WTC11 (cell line): ENCODE results near the gene FRAT1. TPM values are rescaled to one million over a fixed set of nuclear protein-coding genes. Genes with fewer than 3 reads are reported as not detected.
A peak's percentile ranks its signal among the peaks of the same experiment; 100 is the strongest.

Experiments
- ATAC-seq: fragments of 200-7000 bp; cut with Tn5 transposase; 2 replicates; pipeline ENCODE4 v1.10.0; 2021; ENCODE audit warnings: mild to moderate bottlenecking, moderate library complexity
- CTCF ChIA-PET: fragments of 300-600 bp; sonication (Branson Sonifier 250); formaldehyde crosslinking; loops from one replicate; lab custom pipeline; 2021; ENCODE audit warnings: antibody characterized with exemption; lab: Charles Lee
- POLR2A ChIA-PET: fragments of 350-600 bp; sonication (Branson Sonifier 250); formaldehyde crosslinking; loops from one replicate; lab custom pipeline; 2021; ENCODE audit warnings: antibody characterized with exemption; lab: Charles Lee
- DNase-seq: peaks from one replicate; pipeline ENCODE4 v3.0.0; 2021; ENCODE audit warnings: low spot score
- H3K27ac Mint-ChIP-seq: 2 replicates; pipeline ENCODE4 v1.8.0; 2021; ENCODE audit warnings: mixed read lengths
- H3K27me3 Mint-ChIP-seq: 2 replicates; pipeline ENCODE4 v1.8.0; 2021; ENCODE audit warnings: low read depth, mild to moderate bottlenecking, moderate library complexity, mixed read lengths
- H3K36me3 Mint-ChIP-seq: 2 replicates; pipeline ENCODE4 v1.8.0; 2021; ENCODE audit warnings: mixed read lengths
- H3K4me1 Mint-ChIP-seq: 2 replicates; pipeline ENCODE4 v1.8.0; 2022; ENCODE audit warnings: mixed read lengths
- H3K4me3 Mint-ChIP-seq: 2 replicates; pipeline ENCODE4 v1.8.0; 2021; ENCODE audit warnings: mild to moderate bottlenecking, moderate library complexity, mixed read lengths
- H3K9me3 Mint-ChIP-seq: 2 replicates; pipeline ENCODE4 v1.8.0; 2021; ENCODE audit warnings: mixed read lengths
- ELF4 ChIP-seq: sonication (generic); formaldehyde crosslinking; IDR thresholded peaks from 2 replicates; pipeline ENCODE4 v1.8.1; 2022; ENCODE audit warnings: low read depth, mild to moderate bottlenecking, moderate library complexity, missing genetic modification reagents
- FOXP1 ChIP-seq: sonication (generic); formaldehyde crosslinking; IDR thresholded peaks from 2 replicates; pipeline ENCODE4 v1.8.0; 2022; ENCODE audit warnings: missing genetic modification reagents, mild to moderate bottlenecking, moderate library complexity, borderline replicate concordance
- GABPB1 ChIP-seq: sonication (generic); formaldehyde crosslinking; IDR thresholded peaks from 2 replicates; pipeline ENCODE4 v1.8.1; 2023; ENCODE audit warnings: mild to moderate bottlenecking, missing genetic modification reagents
- NFYB ChIP-seq: sonication (generic); formaldehyde crosslinking; conservative IDR thresholded peaks from 2 replicates; pipeline ENCODE4 v1.8.0; 2022; ENCODE audit warnings: low read depth, missing genetic modification reagents
- OVOL2 ChIP-seq: fragments of 250-450 bp; sonication (Bioruptor Pico); IDR thresholded peaks from 2 replicates; pipeline ENCODE4 v1.9.0; 2021; ENCODE audit warnings: mild to moderate bottlenecking, borderline replicate concordance
- SMAD4 ChIP-seq: sonication (generic); formaldehyde crosslinking; IDR thresholded peaks from 2 replicates; pipeline ENCODE4 v1.8.0; 2022; ENCODE audit warnings: mild to moderate bottlenecking, missing genetic modification reagents
- ZNF232 ChIP-seq: sonication (generic); formaldehyde crosslinking; IDR thresholded peaks from 2 replicates; pipeline ENCODE4 v1.8.0; 2022; ENCODE audit warnings: mild to moderate bottlenecking, missing genetic modification reagents
- ZNF416 ChIP-seq: fragments of 250-450 bp; sonication (Bioruptor Pico); IDR thresholded peaks from 2 replicates; pipeline ENCODE4 v1.9.0; 2021; ENCODE audit warnings: mild to moderate bottlenecking, inconsistent platforms
- total RNA-seq: library from RNA; stranded (reverse); gene quantifications from 3 replicates; pipeline ENCODE4 v1.2.3, GENCODE V29; 2021
- TF ChIP-seq, protein P1 (sequence below): sonication (generic); formaldehyde crosslinking; IDR thresholded peaks from 2 replicates; pipeline ENCODE4 v1.8.1; 2023; ENCODE audit warnings: mild to moderate bottlenecking, missing genetic modification reagents
- TF ChIP-seq, protein P2 (sequence below): sonication (generic); formaldehyde crosslinking; conservative IDR thresholded peaks from 2 replicates; pipeline ENCODE4 v1.8.1; 2023; ENCODE audit warnings: mild to moderate bottlenecking, low read depth, missing genetic modification reagents, moderate library complexity
- TF ChIP-seq, protein P3 (sequence below): fragments of 250-450 bp; sonication (Bioruptor Pico); IDR thresholded peaks from 2 replicates; pipeline ENCODE4 v1.9.0; 2021; ENCODE audit warnings: mild to moderate bottlenecking, borderline replicate concordance
- TF ChIP-seq, protein P4 (sequence below): sonication (generic); formaldehyde crosslinking; IDR thresholded peaks from 2 replicates; pipeline ENCODE4 v1.8.1; 2022; ENCODE audit warnings: missing genetic modification reagents, borderline replicate concordance

FRAT1 gene
- total RNA-seq, 1 experiment from 2014 or later, result 8.2 TPM

DNA sequence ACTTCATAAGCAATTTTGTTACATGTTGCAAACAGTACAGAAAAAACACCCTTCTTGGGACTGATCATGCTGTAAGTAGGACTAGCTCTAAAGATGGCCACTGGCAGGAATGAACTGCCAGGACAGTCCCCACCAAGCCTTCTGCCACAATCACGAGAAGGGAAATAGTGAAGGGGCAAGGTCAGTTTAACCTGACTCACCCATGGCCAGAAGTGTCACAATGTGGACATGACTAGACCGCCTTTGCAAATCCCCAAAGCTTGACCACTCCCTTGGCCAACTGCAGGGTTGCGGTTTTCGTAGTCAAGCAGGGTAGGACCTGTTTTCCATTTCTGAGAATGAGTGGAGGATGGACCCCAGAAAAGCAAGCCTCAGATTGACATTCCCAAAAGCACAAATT, 34.9 kb downstream of the FRAT1 start:
- ChIA-PET POLR2A (no interaction called here), CTCF (interaction anchor here (1.2 kb wide), 1 partner anchor 22 kb away, joined by 3 read pairs; no protein-coding TSS in a partner anchor)
- peaks cover 21% of the 10 kb centered on the region for H3K36me3 Mint-ChIP-seq
- 0 out of 2 replicates have a peak overlapping the region, but pooled peaks have one; percentile 72 for H3K27ac Mint-ChIP-seq
- ATAC-seq, result no peak
- H3K27me3 Mint-ChIP-seq, result no peaks in the 10 kb centered on the region
- no peak for DNase-seq
- peaks cover 5% of the 10 kb centered on the region for H3K4me1 Mint-ChIP-seq
- H3K4me3 Mint-ChIP-seq, result no peak overlapping the region
- no peaks in the 10 kb centered on the region for H3K9me3 Mint-ChIP-seq
- TF ChIP-seq ELF4 (CRISPR knock-in tag) (no peak), ZNF416 (CRISPR knock-in tag) (no peak), OVOL2 (CRISPR knock-in tag) (no peak), FOXP1 (no peak), SMAD4 (CRISPR knock-in tag) (no peak), GABPB1 (CRISPR knock-in tag) (no peak), NFYB (no peak)
- TF ChIP-seq, protein P1, sequence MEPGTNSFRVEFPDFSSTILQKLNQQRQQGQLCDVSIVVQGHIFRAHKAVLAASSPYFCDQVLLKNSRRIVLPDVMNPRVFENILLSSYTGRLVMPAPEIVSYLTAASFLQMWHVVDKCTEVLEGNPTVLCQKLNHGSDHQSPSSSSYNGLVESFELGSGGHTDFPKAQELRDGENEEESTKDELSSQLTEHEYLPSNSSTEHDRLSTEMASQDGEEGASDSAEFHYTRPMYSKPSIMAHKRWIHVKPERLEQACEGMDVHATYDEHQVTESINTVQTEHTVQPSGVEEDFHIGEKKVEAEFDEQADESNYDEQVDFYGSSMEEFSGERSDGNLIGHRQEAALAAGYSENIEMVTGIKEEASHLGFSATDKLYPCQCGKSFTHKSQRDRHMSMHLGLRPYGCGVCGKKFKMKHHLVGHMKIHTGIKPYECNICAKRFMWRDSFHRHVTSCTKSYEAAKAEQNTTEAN (CRISPR knock-in tag), result no peak
- TF ChIP-seq, protein P2, sequence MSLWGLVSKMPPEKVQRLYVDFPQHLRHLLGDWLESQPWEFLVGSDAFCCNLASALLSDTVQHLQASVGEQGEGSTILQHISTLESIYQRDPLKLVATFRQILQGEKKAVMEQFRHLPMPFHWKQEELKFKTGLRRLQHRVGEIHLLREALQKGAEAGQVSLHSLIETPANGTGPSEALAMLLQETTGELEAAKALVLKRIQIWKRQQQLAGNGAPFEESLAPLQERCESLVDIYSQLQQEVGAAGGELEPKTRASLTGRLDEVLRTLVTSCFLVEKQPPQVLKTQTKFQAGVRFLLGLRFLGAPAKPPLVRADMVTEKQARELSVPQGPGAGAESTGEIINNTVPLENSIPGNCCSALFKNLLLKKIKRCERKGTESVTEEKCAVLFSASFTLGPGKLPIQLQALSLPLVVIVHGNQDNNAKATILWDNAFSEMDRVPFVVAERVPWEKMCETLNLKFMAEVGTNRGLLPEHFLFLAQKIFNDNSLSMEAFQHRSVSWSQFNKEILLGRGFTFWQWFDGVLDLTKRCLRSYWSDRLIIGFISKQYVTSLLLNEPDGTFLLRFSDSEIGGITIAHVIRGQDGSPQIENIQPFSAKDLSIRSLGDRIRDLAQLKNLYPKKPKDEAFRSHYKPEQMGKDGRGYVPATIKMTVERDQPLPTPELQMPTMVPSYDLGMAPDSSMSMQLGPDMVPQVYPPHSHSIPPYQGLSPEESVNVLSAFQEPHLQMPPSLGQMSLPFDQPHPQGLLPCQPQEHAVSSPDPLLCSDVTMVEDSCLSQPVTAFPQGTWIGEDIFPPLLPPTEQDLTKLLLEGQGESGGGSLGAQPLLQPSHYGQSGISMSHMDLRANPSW (CRISPR knock-in tag), result no peak
- TF ChIP-seq, protein P3, sequence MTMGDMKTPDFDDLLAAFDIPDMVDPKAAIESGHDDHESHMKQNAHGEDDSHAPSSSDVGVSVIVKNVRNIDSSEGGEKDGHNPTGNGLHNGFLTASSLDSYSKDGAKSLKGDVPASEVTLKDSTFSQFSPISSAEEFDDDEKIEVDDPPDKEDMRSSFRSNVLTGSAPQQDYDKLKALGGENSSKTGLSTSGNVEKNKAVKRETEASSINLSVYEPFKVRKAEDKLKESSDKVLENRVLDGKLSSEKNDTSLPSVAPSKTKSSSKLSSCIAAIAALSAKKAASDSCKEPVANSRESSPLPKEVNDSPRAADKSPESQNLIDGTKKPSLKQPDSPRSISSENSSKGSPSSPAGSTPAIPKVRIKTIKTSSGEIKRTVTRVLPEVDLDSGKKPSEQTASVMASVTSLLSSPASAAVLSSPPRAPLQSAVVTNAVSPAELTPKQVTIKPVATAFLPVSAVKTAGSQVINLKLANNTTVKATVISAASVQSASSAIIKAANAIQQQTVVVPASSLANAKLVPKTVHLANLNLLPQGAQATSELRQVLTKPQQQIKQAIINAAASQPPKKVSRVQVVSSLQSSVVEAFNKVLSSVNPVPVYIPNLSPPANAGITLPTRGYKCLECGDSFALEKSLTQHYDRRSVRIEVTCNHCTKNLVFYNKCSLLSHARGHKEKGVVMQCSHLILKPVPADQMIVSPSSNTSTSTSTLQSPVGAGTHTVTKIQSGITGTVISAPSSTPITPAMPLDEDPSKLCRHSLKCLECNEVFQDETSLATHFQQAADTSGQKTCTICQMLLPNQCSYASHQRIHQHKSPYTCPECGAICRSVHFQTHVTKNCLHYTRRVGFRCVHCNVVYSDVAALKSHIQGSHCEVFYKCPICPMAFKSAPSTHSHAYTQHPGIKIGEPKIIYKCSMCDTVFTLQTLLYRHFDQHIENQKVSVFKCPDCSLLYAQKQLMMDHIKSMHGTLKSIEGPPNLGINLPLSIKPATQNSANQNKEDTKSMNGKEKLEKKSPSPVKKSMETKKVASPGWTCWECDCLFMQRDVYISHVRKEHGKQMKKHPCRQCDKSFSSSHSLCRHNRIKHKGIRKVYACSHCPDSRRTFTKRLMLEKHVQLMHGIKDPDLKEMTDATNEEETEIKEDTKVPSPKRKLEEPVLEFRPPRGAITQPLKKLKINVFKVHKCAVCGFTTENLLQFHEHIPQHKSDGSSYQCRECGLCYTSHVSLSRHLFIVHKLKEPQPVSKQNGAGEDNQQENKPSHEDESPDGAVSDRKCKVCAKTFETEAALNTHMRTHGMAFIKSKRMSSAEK (CRISPR knock-in tag), result no peak

DNA sequence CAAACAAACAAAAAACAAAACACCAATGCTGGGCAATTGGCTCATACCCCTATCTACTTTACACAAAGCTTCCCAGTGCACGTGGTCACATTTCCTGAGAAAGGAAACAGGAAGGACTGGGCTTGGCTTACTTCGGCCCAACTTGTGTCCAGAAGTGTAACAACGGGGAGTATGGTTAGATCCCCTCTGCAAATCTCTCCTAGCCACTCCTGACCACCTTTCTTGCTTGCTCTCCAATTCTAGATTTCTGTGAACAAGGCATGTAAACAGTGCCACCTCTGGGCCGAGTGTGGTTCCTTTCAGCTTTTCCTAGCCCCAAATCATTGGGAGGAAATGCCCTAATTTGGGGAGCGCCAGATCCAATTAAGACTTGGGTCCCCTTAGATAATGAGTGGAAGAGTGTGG, 36.5 kb downstream of the FRAT1 start:
- H3K27me3 Mint-ChIP-seq, result no peaks in the 10 kb centered on the region
- no peaks in the 10 kb centered on the region for H3K9me3 Mint-ChIP-seq
- ATAC-seq (peak; percentile 80), DNase-seq (peak; percentile 46)
- TF ChIP-seq, protein P4, sequence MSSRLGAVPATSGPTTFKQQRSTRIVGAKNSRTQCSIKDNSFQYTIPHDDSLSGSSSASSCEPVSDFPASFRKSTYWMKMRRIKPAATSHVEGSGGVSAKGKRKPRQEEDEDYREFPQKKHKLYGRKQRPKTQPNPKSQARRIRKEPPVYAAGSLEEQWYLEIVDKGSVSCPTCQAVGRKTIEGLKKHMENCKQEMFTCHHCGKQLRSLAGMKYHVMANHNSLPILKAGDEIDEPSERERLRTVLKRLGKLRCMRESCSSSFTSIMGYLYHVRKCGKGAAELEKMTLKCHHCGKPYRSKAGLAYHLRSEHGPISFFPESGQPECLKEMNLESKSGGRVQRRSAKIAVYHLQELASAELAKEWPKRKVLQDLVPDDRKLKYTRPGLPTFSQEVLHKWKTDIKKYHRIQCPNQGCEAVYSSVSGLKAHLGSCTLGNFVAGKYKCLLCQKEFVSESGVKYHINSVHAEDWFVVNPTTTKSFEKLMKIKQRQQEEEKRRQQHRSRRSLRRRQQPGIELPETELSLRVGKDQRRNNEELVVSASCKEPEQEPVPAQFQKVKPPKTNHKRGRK (CRISPR knock-in tag), result no peak
- 0 out of 2 replicates have a peak, but pooled peaks have one; percentile 15 for TF ChIP-seq ZNF232 (CRISPR knock-in tag)
- peak overlapping the region; percentile 95 for H3K27ac Mint-ChIP-seq
- H3K36me3 Mint-ChIP-seq, result peaks cover 31% of the 10 kb centered on the region
- POLR2A ChIA-PET, result interaction anchor here (0.6 kb wide), 1 partner anchor 64 kb away, joined by 3 read pairs; no protein-coding TSS in a partner anchor
- CTCF ChIA-PET, result interaction anchor here (1.0 to 1.9 kb wide), 10 partner anchors 15 to 283 kb away, joined by 3 to 13 read pairs (median 4); partner anchors contain the start of genes ARHGAP19 and FRAT1
- H3K4me3 Mint-ChIP-seq, result no peak overlapping the region
- peaks cover 5% of the 10 kb centered on the region for H3K4me1 Mint-ChIP-seq
